CD4-positive, alpha-beta T cell treated with Interleukin-21 for 1 hour (primary cell): ENCODE results near the gene CIAPIN1.

Experiments
- DNase-seq: peaks from one replicate; pipeline ENCODE4 v3.0.0-alpha.2; 2020

The CIAPIN1 gene

DNA sequence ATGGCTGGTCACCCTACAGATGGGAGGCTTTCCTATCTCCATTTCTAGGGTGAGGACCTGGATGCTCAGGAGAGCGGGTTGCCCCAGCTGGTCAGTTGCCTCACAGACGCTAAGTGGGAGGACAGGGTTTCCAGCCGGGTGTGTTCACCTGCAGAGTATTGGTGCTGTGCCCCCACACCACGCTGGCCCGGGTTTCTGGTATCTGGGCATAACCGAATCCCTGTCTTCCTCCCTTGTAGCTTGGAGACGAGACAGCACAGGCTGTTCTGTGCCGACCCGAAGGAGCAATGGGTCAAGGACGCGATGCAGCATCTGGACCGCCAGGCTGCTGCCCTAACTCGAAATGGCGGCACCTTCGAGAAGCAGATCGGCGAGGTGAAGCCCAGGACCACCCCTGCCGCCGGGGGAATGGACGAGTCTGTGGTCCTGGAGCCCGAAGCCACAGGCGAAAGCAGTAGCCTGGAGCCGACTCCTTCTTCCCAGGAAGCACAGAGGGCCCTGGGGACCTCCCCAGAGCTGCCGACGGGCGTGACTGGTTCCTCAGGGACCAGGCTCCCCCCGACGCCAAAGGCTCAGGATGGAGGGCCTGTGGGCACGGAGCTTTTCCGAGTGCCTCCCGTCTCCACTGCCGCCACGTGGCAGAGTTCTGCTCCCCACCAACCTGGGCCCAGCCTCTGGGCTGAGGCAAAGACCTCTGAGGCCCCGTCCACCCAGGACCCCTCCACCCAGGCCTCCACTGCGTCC, 65.2 kb downstream of the CIAPIN1 start:
- no peak for DNase-seq

- no peak for DNase-seq
These were observed 66.3 kb downstream of the CIAPIN1 start for GRCh38 chr16:57380671-57381462.

DNA sequence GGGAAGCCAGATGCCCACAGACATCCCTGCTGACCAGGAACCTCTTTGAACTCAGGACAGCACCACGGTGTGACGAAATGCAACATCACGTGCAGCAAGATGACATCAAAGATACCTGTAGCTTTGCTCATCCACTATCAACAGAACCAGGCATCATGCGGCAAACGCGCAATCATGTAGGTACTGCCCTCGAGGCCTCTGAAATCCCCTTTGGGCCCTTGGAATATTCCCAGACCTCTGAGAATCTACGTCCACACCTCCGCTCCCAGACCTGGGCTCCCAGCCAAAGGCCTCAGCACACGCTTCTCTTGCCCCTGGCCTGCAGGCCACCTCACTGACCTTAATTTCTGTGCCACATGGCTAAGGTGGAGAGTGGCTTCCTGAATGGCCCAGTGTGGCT, 67.6 kb downstream of the CIAPIN1 start:
- no peak for DNase-seq
